ENCODE results near the gene AJUBA. TPM values are rescaled to one million over a fixed set of nuclear protein-coding genes. Genes with fewer than 3 reads are reported as not detected.
"Not testable (repeated sequence)": the region's sequence is repeated elsewhere in the genome, so short reads cannot be mapped to it uniquely, and the experiment has no call there.

The AJUBA gene
- total RNA-seq, 1 donor from 2014 or later = 6.0 TPM

DNA sequence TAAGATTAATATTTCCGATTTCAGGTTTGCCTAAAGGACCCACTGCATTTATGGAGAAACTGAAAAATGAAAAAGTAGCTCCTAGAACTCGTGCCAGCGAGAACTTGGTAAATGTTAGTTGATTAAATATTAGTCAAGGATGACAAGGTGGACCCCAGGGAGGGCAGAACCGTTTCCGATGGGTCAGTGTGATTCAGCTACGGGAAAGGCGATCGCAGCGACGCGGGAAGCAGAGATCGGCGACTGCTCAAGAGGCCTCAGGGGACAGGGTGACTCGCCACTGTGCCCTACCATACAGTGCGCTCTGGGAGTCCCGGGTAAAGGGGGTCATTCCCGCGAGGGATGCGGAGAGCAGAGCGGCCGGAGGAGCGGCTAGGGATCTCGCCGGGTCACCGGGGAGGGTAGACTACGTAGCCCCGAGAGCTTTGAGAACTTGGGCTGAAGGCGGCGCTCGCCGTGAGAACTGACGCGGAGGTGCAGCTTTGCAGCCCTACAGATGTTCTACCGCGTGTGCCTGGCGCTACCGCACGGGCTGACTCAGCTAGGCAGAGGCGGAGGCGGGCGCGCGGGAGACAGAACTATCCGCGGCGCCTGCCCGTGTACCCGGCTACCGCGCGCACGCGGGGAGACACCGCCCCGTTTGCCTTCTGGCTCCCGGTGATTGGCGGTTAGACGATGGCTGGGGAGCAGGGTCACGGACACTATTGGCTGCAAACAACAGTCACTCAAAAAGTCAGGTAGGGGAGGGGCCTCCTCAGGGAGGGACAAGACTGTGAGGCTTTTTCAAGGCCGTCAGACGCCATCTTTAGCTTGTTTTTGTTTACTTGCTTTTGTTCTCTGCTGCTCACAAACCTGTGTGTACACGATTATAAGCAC, 24.4 kb upstream of the AJUBA start:
- peak; percentile 98 for DNase-seq (ENCODE audit: low spot score)

- no peak for DNase-seq (ENCODE audit: low spot score)
Observed at GRCh38 chr14:23006188-23006534, 23.8 kb upstream of the AJUBA start.

- no peak for DNase-seq (ENCODE audit: low spot score)
Observed at GRCh38 chr14:23005451-23006187, 23.3 kb upstream of the AJUBA start.

DNA sequence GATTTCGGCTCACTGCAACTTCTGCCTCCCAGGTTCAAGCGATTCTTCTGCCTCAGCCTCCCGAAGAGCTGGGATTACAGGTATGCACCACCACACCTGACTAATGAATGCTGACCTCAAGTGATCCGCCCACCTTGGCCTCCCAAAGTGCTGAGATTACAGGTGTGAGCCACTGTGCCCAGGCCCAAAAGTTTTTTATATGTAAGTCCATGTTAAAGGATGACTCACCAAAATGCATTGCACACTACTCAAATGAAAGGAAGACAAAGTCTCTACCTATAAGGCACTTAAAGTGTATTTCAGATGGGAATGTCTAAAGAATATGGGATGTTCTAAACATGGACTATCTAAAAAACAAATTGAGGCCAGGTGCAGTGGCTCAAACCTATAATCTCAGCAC, 21.9 kb upstream of the AJUBA start:
- DNase-seq (ENCODE audit: low spot score) = not testable (repeated sequence)

GRCh38 chr14:23002592-23002991, 20.2 kb upstream of the AJUBA start:
- DNase-seq (ENCODE audit: low spot score) = no peak

DNA sequence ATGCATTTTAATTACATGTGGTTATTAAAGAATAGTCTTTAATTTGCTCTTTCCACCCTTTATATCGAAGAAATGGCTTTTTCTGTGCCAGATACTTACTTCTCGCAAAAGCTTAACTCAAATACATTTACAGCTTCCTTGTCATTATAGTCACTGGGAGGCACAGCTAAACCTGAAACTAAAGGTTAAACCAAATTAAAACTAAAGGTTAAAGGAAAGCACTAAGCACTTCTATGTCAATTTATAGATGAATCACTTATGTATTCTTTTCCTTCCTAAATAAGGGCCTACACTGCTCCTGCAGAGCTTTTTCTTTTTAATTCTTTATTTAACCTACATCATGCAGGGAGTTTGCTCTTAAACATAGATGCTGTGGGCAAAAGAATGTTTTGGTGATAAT, 18.5 kb upstream of the AJUBA start:
- no peak for DNase-seq (ENCODE audit: low spot score)

- DNase-seq (ENCODE audit: low spot score) = peak; percentile 85
Observed at GRCh38 chr14:22998329-22999012, 16.1 kb upstream of the AJUBA start.

DNA sequence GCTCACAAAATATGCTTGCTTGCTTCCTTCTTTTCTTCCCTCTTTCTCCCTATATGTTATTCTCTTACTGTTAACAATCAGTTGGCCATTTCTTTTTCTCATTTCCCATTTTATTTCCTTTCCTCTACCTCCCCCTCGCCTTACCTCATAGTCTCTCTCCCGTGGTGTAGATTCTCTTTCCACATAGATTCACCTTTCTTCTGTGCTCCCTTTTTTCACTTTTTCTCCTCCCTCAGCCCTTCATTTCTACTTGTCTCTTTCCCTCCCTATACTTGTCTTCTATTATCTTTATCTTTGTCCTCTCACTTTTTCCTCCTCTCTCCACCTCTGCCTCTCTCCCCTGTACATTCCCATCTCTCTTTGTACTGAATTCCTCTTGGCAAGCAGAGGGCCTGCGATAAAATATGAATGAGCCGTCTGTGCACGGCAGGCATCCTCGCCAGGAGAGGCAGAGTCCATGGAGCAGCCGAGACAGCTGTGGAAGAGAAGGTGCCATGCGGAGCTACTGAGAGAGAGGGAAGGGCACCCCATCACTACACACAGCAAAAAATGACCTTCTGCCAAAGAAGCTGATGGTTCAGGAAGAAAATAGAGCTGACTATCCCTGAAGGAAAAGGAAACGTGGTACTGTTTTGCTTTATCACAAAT, 15.4 kb upstream of the AJUBA start:
- DNase-seq (ENCODE audit: low spot score) = peak; percentile 18

DNA sequence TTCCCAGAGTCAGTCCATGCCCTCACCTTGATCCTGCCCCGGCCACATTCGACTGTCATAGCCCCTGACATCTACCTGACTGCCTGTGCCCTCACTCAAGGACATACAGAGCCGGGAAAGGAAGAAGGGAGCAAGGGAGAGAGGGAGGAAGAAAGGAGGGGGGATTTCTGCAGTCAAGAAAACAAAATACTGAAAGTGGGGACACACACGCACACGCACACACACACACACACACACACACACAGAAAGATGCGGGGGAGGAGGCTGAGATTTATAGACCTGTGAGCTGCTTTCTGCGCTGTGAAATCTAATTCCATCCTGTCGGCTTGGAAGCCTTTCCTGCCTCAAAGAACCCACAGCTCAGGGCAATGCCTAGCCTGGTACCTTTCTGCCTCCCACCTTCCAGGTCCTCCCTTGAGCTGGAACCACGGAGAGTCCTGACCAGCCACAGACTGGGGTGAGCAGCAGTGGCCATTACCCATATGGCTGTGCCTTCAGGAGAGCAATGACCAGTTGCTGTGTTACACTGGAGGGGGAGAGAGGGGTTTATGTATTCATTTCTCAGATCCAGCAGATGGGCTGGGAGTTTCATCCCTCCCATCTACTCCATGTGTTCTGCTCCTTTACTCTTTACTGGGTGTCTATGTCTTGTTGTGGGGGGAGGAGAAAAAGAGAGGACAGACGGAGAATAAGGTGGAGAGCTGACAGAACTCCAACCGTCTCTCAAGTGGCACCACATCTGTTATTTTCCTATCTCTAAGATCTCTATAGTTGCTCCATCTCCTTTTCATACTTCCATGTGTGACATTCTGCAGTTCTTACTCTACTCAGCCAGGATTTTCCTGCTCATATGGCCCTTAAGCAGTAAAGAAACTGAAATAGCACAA, 14.7 kb upstream of the AJUBA start:
- DNase-seq (ENCODE audit: low spot score) = peak; percentile 55

DNA sequence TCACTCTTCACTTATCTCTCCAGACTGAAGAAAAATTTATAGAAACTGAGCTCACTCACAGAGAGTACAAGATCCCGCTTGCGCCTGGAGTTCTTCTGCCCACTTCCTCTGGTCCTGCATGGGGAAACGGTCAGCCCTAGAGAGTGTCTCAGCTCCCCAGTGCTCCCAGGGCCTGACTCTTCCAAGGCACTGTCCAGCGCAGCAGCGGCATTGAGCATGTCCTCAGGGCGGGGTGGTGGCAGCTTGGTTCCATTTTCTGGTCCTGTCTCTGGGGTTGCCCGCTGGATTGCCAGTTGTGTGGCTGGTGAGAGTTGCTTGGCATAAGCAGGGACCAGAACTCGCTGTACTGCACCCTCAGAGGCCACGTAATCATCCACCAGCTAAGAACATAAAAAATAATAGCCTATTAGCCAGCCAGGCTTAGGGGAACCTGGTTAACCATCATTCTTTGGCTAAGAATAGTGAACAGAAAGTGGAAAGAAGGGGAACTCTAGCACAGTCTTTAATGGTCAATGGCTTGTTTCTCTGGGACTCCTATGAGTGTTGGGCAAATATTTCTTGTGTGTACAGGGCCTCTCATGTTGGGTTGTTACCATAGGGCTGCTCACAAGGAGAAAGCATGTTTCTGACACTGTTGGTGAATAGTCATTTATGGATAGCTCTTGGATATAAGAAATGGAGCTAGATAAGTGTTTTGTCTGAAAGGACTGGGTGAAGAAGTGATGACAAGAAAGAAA, 13.7 kb upstream of the AJUBA start:
- peak; percentile 62 for DNase-seq (ENCODE audit: low spot score)

GRCh38 chr14:22994762-22995275, 12.5 kb upstream of the AJUBA start:
- no peak for DNase-seq (ENCODE audit: low spot score)

DNA sequence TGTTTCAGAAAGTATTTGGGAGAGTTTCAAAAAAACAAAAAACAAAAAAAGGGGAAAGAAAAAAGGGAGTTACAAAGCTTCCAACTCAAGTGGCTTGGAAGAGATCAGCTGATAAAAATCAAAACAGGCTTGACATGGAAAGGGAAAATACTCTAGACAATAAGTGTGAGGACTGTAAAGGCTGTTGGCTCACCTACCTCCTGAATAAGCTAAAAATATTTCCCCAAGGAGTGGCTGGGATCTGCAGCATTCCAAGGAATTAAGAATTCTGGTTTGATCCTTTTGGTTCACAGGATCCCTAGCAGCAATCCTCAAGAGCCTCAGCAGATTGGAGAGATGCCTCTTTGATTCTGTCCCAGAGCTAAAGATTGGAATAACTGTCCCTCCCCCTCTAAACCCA, 11.2 kb upstream of the AJUBA start:
- no peak for DNase-seq (ENCODE audit: low spot score)

DNA sequence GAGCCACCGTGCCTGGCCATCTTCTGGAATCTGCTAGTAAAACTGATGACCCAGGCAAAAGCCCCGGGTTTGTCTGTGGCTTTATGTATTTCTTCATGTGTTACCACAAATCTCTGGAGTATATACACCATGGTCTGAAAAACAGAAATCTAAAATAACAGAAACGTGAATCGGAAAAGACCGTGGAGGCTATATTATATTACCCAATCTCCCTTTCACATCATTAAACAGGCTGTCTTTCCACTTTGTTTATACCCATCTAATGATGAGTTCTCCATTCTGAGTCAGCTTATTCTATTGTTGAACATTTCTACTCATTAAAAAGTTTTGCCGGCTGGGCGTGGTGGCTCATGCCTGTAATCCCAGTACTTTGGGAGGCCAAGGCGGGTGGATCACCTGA, 9.5 kb upstream of the AJUBA start:
- DNase-seq (ENCODE audit: low spot score) = peak; percentile 16

- DNase-seq (ENCODE audit: low spot score) = peak; percentile 33
Observed at GRCh38 chr14:22987291-22987690, 4.9 kb upstream of the AJUBA start.

GRCh38 chr14:22986508-22987054, 4.2 kb upstream of the AJUBA start:
- peak; percentile 91 for DNase-seq (ENCODE audit: low spot score)

GRCh38 chr14:22985894-22986507, 3.6 kb upstream of the AJUBA start:
- DNase-seq (ENCODE audit: low spot score) = no peak

- peak; percentile 6 for DNase-seq (ENCODE audit: low spot score)
Observed at GRCh38 chr14:22984959-22985658, 2.8 kb upstream of the AJUBA start.

GRCh38 chr14:22981876-22982476, 375 bp downstream of the AJUBA start:
- DNase-seq (ENCODE audit: low spot score) = no peak
